Esophagus muscularis mucosa (tissue), 4 donors: ENCODE data around the gene SNX14. TPM values are rescaled to one million over a fixed set of nuclear protein-coding genes. Genes with fewer than 3 reads are reported as not detected.

Experiments
- DNase-seq: peaks from one replicate; pipeline ENCODE4 v3.0.0-alpha.2; 2017; ENCODE audit errors: extremely low spot score
- H3K27ac ChIP-seq, 4 donors: fragments of 200-600 bp; sonication (generic); replicated peaks in 1 of 4; 1 replicate in 3 of 4; 2 replicates in 1 of 4; pipeline ENCODE4 v1.5.1; 2016 to 2019; ENCODE audit warnings: mild to moderate bottlenecking in 1 of 4
- H3K27me3 ChIP-seq, 4 donors: fragments of 200-600 bp; sonication (generic); one replicate each; pipeline versions ENCODE4 v1.5.1 to v1.6.0; 2016 to 2019
- H3K36me3 ChIP-seq, 4 donors: fragments of 200-600 bp; sonication (generic); one replicate each; pipeline ENCODE4 v1.5.1; 2016 to 2019
- H3K4me1 ChIP-seq, 4 donors: fragments of 200-600 bp; sonication (generic); one replicate each; pipeline ENCODE4 v1.5.1; 2016 to 2019
- H3K4me3 ChIP-seq, 4 donors: fragments of 200-600 bp; sonication (generic); 1 replicate in 2 of 4; 2 replicates in 2 of 4; pipeline ENCODE4 v1.5.1; 2016 to 2019; ENCODE audit warnings: mild to moderate bottlenecking in 4 of 4, moderate library complexity in 1 of 4
- H3K9me3 ChIP-seq, 4 donors: fragments of 200-600 bp; sonication (generic); 1 replicate in 3 of 4; 2 replicates in 1 of 4; pipeline ENCODE4 v1.5.1; 2016 to 2019
- CTCF ChIP-seq, 3 experiments: fragments of 200-600 bp in 2 of 3; fragments of 450-650 bp in 1 of 3; sonication (generic) in 2 of 3; IDR thresholded peaks; one replicate each; pipeline ENCODE4 v1.5.1; 2017 to 2019; ENCODE audit warnings: antibody characterized with exemption in 3 of 3, mild to moderate bottlenecking in 2 of 3, moderate library complexity in 1 of 3
- EP300 ChIP-seq: sonication (generic); formaldehyde crosslinking; IDR thresholded peaks from one replicate; pipeline ENCODE4 v1.6.1; 2017; ENCODE audit warnings: antibody characterized with exemption
- POLR2A ChIP-seq: fragments of 450-650 bp; IDR thresholded peaks from one replicate; pipeline ENCODE4 v1.6.1; 2017; ENCODE audit warnings: antibody characterized with exemption, moderate library complexity, mild to moderate bottlenecking, low read depth
- POLR2AphosphoS5 ChIP-seq, 2 donors: sonication (generic); formaldehyde crosslinking; IDR thresholded peaks; one replicate each; pipeline ENCODE4 v1.6.1; 2017; ENCODE audit warnings: antibody characterized with exemption in 2 of 2
- WGBS: methylation state at CpG from one replicate; pipeline ENCODE4 v1.1.5; 2018; 5-methylcytosine and 5-hydroxymethylcytosine counted together
- intact Hi-C: fragments of 100-400 bp; cut with DNase I; formaldehyde crosslinking; loops from one replicate; pipeline ENCODE4 v1.15.1; 2023
- total RNA-seq, 4 donors: library from RNA; depleted of rRNA; stranded (reverse); fragments of >200 nt; gene quantifications; one replicate each; pipeline versions ENCODE4 v1.1.0 to v1.2.1, GENCODE V29; 2016

The SNX14 gene
- total RNA-seq, 4 donors from 2014 or later, result 39.6 to 60.6 (median 41.5) TPM

GRCh38 chr6:85580118-85580877, 13.4 kb downstream of the SNX14 start:
- no peak for DNase-seq
- H3K27ac ChIP-seq, result no peak overlapping the region
- H3K4me1 ChIP-seq, result peaks cover 10 to 38% (median 22%) of the 10 kb centered on the region in 4 donors
- peaks cover 0 to 3% (median 0%) of the 10 kb centered on the region in 4 donors for H3K9me3 ChIP-seq
- H3K4me3 ChIP-seq, result no peak overlapping the region
- intact Hi-C loops, result no loop called here
- peaks cover 0 to 7% (median 0%) of the 10 kb centered on the region in 4 donors for H3K36me3 ChIP-seq
- 93% methylated on average over 3 of the region's 5 CpGs for WGBS
- TF ChIP-seq EP300, result no peak
- TF ChIP-seq POLR2AphosphoS5 (IDR thresholded peaks at IDR 0.05), result no peak
- TF ChIP-seq CTCF (IDR thresholded peaks at IDR 0.05), result no peak
- TF ChIP-seq POLR2A, result no peak
- no peaks in the 10 kb centered on the region for H3K27me3 ChIP-seq

- WGBS, result 78% methylated on average over 4 of the region's 4 CpGs
- no peak for DNase-seq
- H3K4me1 ChIP-seq, result peaks cover 10 to 39% (median 22%) of the 10 kb centered on the region in 4 donors
- H3K36me3 ChIP-seq, result peaks cover 0 to 7% (median 0%) of the 10 kb centered on the region in 4 donors
- no peak overlapping the region for H3K27ac ChIP-seq
- intact Hi-C loops, result no loop called here
- H3K4me3 ChIP-seq, result no peak overlapping the region
- H3K9me3 ChIP-seq, result peaks cover 0 to 3% (median 0%) of the 10 kb centered on the region in 4 donors
- TF ChIP-seq CTCF (IDR thresholded peaks at IDR 0.05) (no peak), POLR2A (no peak), POLR2AphosphoS5 (IDR thresholded peaks at IDR 0.05) (no peak), EP300 (no peak)
- H3K27me3 ChIP-seq, result no peaks in the 10 kb centered on the region
Measured at GRCh38 chr6:85579581-85579980, 14.1 kb downstream of the SNX14 start.

- TF ChIP-seq EP300 (no peak), POLR2A (no peak), CTCF (IDR thresholded peaks at IDR 0.05) (no peak), POLR2AphosphoS5 (IDR thresholded peaks at IDR 0.05) (no peak)
- intact Hi-C loops, result no loop called here
- DNase-seq, result no peak
- Histone ChIP-seq H3K27ac (no peak overlapping the region), H3K4me3 (no peak overlapping the region), H3K36me3 (peaks cover 0 to 13% (median 3%) of the 10 kb centered on the region in 4 donors), H3K27me3 (no peaks in the 10 kb centered on the region), H3K9me3 (no peaks in the 10 kb centered on the region), H3K4me1 (peaks cover 10 to 39% (median 22%) of the 10 kb centered on the region in 4 donors)
- WGBS, result 67% methylated on average over 2 of the region's 2 CpGs
Measured at GRCh38 chr6:85576476-85576875, 17.2 kb downstream of the SNX14 start.

- DNase-seq, result no peak
- intact Hi-C loops, result no loop called here
- no peak for TF ChIP-seq POLR2A
- TF ChIP-seq CTCF (IDR thresholded peaks at IDR 0.05), result no peak
- no peak for TF ChIP-seq POLR2AphosphoS5 (IDR thresholded peaks at IDR 0.05)
- TF ChIP-seq EP300, result no peak
Measured at GRCh38 chr6:85574932-85575598, 18.6 kb downstream of the SNX14 start.

More at GRCh38 chr6:85574932-85575598, 18.6 kb downstream of the SNX14 start:
- H3K4me3 ChIP-seq, result no peak overlapping the region
- peaks cover 0 to 24% (median 10%) of the 10 kb centered on the region in 4 donors for H3K36me3 ChIP-seq
- H3K9me3 ChIP-seq, result no peaks in the 10 kb centered on the region
- peaks cover 10 to 30% (median 13%) of the 10 kb centered on the region in 4 donors for H3K4me1 ChIP-seq
- H3K27me3 ChIP-seq, result no peaks in the 10 kb centered on the region
- no peak overlapping the region for H3K27ac ChIP-seq
